Body of pancreas (tissue), 4 donors: Measurements from ENCODE around the gene SLC12A3.

Experiments
- POLR2A ChIP-seq, 3 donors: fragments of 450-650 bp; IDR thresholded peaks; one replicate each; pipeline ENCODE4 v1.6.1; 2016; ENCODE audit warnings: antibody characterized with exemption in 3 of 3, mild to moderate bottlenecking in 2 of 3
- TF ChIP-seq, protein P1 (sequence below), 7 experiments: fragments of 450-650 bp in 4 of 7; fragments of 200-600 bp in 3 of 7; sonication (generic) in 3 of 7; IDR thresholded peaks; one replicate each; pipeline ENCODE4 v1.5.1; 2016 to 2019; ENCODE audit warnings: antibody characterized with exemption in 7 of 7

DNA sequence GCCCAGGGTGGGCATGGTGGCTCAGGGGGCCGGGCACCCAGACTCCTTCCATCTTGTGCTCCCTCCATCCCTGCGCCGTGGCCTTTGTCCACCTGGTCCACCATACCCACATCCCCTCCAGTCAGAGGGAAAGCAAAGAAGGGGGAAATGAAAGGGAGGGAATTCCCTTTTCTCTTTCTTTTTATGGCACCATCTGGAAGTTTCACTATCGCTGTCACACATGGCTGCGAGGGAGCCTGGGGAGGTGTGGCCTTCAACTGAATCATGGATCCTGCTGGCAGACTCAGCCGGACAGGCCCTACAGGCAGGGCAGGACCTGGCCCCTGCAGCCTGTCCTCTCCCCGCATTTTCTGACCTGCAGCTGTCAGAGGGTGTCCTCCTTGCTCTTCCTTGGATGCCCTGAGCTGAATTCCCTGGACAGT lies 6.2 kb downstream of the SLC12A3 start:
- TF ChIP-seq, protein P1, sequence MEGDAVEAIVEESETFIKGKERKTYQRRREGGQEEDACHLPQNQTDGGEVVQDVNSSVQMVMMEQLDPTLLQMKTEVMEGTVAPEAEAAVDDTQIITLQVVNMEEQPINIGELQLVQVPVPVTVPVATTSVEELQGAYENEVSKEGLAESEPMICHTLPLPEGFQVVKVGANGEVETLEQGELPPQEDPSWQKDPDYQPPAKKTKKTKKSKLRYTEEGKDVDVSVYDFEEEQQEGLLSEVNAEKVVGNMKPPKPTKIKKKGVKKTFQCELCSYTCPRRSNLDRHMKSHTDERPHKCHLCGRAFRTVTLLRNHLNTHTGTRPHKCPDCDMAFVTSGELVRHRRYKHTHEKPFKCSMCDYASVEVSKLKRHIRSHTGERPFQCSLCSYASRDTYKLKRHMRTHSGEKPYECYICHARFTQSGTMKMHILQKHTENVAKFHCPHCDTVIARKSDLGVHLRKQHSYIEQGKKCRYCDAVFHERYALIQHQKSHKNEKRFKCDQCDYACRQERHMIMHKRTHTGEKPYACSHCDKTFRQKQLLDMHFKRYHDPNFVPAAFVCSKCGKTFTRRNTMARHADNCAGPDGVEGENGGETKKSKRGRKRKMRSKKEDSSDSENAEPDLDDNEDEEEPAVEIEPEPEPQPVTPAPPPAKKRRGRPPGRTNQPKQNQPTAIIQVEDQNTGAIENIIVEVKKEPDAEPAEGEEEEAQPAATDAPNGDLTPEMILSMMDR (IDR thresholded peaks at IDR 0.05): no peak
- no peak for TF ChIP-seq POLR2A (IDR thresholded peaks at IDR 0.05)
